NOMO-1 (cell line): ENCODE data around the gene ATCAY.
"Not testable (repeated sequence)": the region's sequence is repeated elsewhere in the genome, so short reads cannot be mapped to it uniquely, and the experiment has no call there.

Experiments
- DNase-seq, 2 experiments: peaks; one replicate each; lab custom pipeline; 2025; ENCODE audit not compliant: unreplicated experiment in 2 of 2; lab: John Stamatoyannopoulos, UW

ATCAY gene

GRCh38 chr19:3944018-3944721 lies 63.7 kb downstream of the ATCAY start:
- DNase-seq, result no peak

GRCh38 chr19:3945838-3946237 lies 65.4 kb downstream of the ATCAY start:
- DNase-seq, result no peak

GRCh38 chr19:3947316-3947933 lies 66.9 kb downstream of the ATCAY start:
- DNase-seq, result not testable (repeated sequence)

GRCh38 chr19:3949294-3949693 lies 68.8 kb downstream of the ATCAY start:
- DNase-seq, result no peak

- DNase-seq, result no peak
Measured at GRCh38 chr19:3949997-3950859, 69.7 kb downstream of the ATCAY start.

- no peak for DNase-seq
Measured at GRCh38 chr19:3950871-3951861, 70.7 kb downstream of the ATCAY start.

- not testable (repeated sequence) for DNase-seq
Measured at GRCh38 chr19:3952755-3953276, 72.3 kb downstream of the ATCAY start.

- DNase-seq, result no peak
Measured at GRCh38 chr19:3954107-3954506, 73.6 kb downstream of the ATCAY start.

- DNase-seq, result not testable (repeated sequence)
Measured at GRCh38 chr19:3955276-3955675, 74.8 kb downstream of the ATCAY start.

GRCh38 chr19:3955688-3956087 lies 75.2 kb downstream of the ATCAY start:
- no peak for DNase-seq

- DNase-seq, result no peak
Measured at GRCh38 chr19:3958836-3959765, 78.6 kb downstream of the ATCAY start.

- DNase-seq, result no peak
Measured at GRCh38 chr19:3959766-3960131, 79.3 kb downstream of the ATCAY start.

- no peak for DNase-seq
Measured at GRCh38 chr19:3961007-3961406, 80.5 kb downstream of the ATCAY start.

GRCh38 chr19:3963458-3964255 lies 83.2 kb downstream of the ATCAY start:
- DNase-seq, result no peak

GRCh38 chr19:3964256-3965194 lies 84.0 kb downstream of the ATCAY start:
- no peak for DNase-seq

GRCh38 chr19:3966051-3967017 lies 85.8 kb downstream of the ATCAY start:
- DNase-seq, result no peak
